GM21360 (cell line): Measurements from ENCODE around the gene VCL.
"Not testable (repeated sequence)": the region's sequence is repeated elsewhere in the genome, so short reads cannot be mapped to it uniquely, and the experiment has no call there.

Experiments used
- ATAC-seq: cut with Tn5 transposase; IDR thresholded peaks from one replicate; pipeline ENCODE4 v1.9.1; 2021; ENCODE audit warnings: mild to moderate bottlenecking, moderate library complexity; ENCODE audit not compliant: unreplicated experiment

Gene VCL

GRCh38 chr10:73971636-73972354 is 26.1 kb upstream of the VCL start:
- ATAC-seq = no peak

GRCh38 chr10:73973427-73973826 is 24.5 kb upstream of the VCL start:
- no peak for ATAC-seq

GRCh38 chr10:73974309-73974946 is 23.5 kb upstream of the VCL start:
- no peak for ATAC-seq

GRCh38 chr10:73975388-73975787 is 22.5 kb upstream of the VCL start:
- no peak for ATAC-seq

GRCh38 chr10:73979141-73979808 is 18.6 kb upstream of the VCL start:
- no peak for ATAC-seq

- no peak for ATAC-seq
Measured at GRCh38 chr10:73979809-73980433, 18.0 kb upstream of the VCL start.

- no peak for ATAC-seq
Measured at GRCh38 chr10:73981812-73982211, 16.1 kb upstream of the VCL start.

- ATAC-seq = no peak
Measured at GRCh38 chr10:73983096-73984047, 14.5 kb upstream of the VCL start.

- no peak for ATAC-seq
Measured at GRCh38 chr10:73989594-73990150, 8.2 kb upstream of the VCL start.

GRCh38 chr10:73991203-73991883 is 6.6 kb upstream of the VCL start:
- ATAC-seq = no peak

GRCh38 chr10:73991884-73992245 is 6.1 kb upstream of the VCL start:
- ATAC-seq = no peak

GRCh38 chr10:73992899-73993788 is 4.8 kb upstream of the VCL start:
- no peak for ATAC-seq

- no peak for ATAC-seq
Measured at GRCh38 chr10:73995035-73995358, 2.9 kb upstream of the VCL start.

GRCh38 chr10:73997461-73997786 is 492 bp upstream of the VCL start:
- peak; percentile 28 for ATAC-seq

- no peak for ATAC-seq
Measured at GRCh38 chr10:73998623-73998928, 660 bp downstream of the VCL start.

GRCh38 chr10:73998929-73999691 is 1.2 kb downstream of the VCL start:
- ATAC-seq = no peak

GRCh38 chr10:73999703-74000102 is 1.8 kb downstream of the VCL start:
- no peak for ATAC-seq

- ATAC-seq = not testable (repeated sequence)
Measured at GRCh38 chr10:74000244-74000643, 2.3 kb downstream of the VCL start.
